ENCODE results near the gene MYH14. TPM values are rescaled to one million over a fixed set of nuclear protein-coding genes. Genes with fewer than 3 reads are reported as not detected.

MYH14 gene
- polyA plus RNA-seq, result 2.1 and 6.2 TPM in 2 replicates

DNA sequence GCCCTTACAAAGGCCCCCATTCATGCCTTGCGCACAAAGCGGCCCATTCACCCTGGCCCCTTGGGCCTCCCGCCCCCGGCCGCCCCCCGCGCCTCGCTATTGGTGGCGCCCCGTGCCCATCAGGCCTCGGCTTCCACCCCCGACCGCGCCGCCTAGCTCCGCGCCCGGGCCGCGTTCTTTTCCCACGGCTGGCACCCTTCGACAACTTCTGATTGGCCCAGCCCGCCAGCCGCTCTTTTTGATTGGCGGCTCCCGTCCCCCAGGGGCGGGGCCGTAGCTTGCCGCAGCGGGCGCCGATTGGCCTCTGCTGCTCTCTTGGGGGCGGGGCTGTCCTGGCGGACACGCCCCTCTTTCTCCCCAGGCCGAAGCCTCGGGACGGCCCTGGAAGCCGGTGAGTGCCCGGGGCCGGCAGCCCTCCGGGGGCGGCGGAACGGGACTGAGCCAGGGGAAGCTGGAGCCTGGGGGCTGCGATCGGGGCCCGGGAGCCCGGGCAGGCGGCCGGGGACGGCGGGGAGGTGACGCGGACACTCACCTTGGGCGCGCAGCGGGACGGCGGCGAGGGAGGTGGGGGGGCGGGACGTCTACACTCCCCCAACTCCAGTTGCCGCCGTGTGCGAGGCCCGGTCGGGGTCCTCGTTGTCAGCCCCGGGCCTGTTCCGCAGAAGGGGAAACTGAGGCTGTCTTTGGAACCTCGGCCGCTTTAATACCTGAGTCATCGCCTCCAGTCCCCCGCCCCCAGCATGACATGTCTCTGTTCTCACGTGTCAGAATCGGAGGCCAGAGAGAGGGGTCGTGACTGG, at the start of gene MYH14:
MYH14 (plus strand) TSS at position 342 of the 800 bp plus-strand sequence. CDS start 6,744 bp downstream, outside the sequence.

DNA sequence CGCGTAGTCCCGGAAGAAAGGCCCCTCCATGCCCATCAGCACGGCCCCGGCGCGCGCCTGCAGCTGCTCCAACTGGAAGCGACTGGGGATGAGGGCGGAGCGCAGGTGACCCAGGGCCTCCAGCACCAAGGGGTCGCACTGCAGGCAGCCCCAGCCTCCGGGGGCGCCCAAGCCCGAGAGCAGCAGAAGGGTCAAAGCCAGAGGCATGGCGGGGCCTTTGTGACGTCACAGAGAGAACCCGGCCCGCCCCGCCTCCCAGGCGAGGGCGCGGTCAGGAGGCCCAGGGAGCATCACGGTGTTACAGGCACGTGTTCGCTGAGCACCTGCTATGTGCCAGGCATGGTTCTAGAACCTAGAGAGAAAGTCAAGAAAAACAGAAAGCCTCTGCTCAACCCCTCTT, 40.4 kb upstream of the MYH14 start, which contains the start of gene IZUMO2:
IZUMO2 (minus strand) TSS at position 294 of the 400 bp plus-strand sequence; CDS start at position 207, 87 bp downstream.

DNA sequence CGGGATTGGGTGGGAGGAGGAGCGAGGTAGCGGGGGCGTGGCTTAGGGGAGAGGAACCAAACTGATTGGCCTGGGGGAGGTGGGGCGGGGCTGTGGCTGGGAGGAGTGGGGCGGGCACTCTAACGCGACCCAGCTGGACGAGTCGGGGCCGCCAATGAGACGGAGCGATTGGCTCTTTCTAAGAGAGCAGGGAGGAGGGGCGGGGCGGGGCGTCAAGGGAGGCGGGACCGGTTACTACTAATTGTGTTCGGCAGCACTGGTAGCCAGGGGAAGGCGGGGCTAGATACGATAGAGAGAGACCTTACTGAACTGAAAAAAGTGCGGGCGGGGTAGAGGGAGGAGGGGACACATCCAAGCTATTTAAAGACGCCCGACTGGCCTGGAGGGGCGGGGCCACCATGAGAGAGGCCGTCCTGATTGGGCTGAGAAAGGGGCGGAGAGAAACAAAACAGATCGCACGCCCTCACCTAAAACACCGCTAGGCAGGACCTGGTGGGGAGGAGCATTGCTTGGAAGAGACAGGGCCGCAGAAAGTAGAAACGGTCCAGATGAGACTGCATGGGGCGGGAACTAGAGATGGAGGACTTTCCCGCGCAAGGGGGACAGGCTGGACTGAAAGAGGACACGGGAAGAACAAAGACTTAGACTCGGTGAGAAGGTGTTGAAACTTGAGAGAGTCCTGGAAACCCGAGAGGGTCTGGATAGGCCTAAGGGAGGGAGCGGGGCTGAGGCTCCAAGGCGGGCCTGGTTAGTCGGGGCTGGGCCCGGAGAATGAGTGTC, 125.9 kb downstream of the MYH14 start, which contains the start of gene KCNC3:
KCNC3 (minus strand) TSS at position 232 of the 780 bp plus-strand sequence. CDS start 295 bp downstream, outside the sequence.

Other genes starting within 250 kb of the MYH14 start
- not detected in 2 replicates for gene SIGLEC11, start 242.4 kb upstream of the MYH14 start, polyA plus RNA-seq
- 45.5 and 54.7 TPM in 2 replicates for gene VRK3, start 178.2 kb upstream of the MYH14 start, polyA plus RNA-seq
- 1.6 and 3.6 TPM in 2 replicates for gene ZNF473, start 177.6 kb upstream of the MYH14 start, polyA plus RNA-seq
- gene IZUMO2, start 40.3 kb upstream of the MYH14 start, polyA plus RNA-seq, result 1.0 TPM in 1 of 2 replicates, not detected in the other
- gene KCNC3, start 125.8 kb downstream of the MYH14 start, polyA plus RNA-seq, result 6.7 and 9.1 TPM in 2 replicates
- not detected in 2 replicates for gene NAPSA, start 162.0 kb downstream of the MYH14 start, polyA plus RNA-seq
- gene NR1H2, start 172.8 kb downstream of the MYH14 start, polyA plus RNA-seq, result 1.1 and 2.3 TPM in 2 replicates
- gene POLD1, start 180.7 kb downstream of the MYH14 start, polyA plus RNA-seq, result 1.2 TPM in 1 of 2 replicates, not detected in the other
- gene SPIB, start 215.3 kb downstream of the MYH14 start, polyA plus RNA-seq, result not detected in 2 replicates
- gene MYBPC2, start 229.3 kb downstream of the MYH14 start, polyA plus RNA-seq, result not detected in 2 replicates

Measured in Purkinje cell (primary cell).